ENCODE data around the gene CSF3R.

CSF3R gene

GRCh38 chr1:36420409-36420808, 62.3 kb downstream of the CSF3R start:
- DNase-seq (ENCODE audit: low read depth, low spot score) = no peak

GRCh38 chr1:36419569-36419968, 63.1 kb downstream of the CSF3R start:
- no peak for DNase-seq (ENCODE audit: low read depth, low spot score)

- no peak for DNase-seq (ENCODE audit: low read depth, low spot score)
Observed at GRCh38 chr1:36419140-36419539, 63.6 kb downstream of the CSF3R start.

DNA sequence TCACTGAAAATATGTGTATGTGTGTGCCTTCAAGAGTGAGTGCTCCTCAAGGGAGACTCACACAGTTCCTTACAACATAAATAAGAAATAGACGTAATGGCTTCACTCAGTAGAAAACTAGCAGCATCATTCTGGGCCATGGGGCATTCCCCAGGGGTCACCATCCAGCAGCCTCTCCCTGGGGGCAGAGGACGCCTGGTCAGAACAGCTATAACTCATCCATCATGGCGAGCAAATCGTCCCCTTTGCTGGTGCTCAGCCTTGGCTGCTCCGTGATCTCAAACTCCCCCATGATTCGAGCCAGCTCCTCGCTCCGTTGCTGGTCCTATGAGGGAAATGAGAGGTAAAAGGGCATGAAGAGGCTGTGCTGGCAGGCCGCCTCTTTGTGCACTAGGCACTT, 64.8 kb downstream of the CSF3R start:
- DNase-seq (ENCODE audit: low read depth, low spot score) = no peak

All from iPS DF 19.7 (cell line).